Measurements from ENCODE around the gene ATP5MC3. TPM values are rescaled to one million over a fixed set of nuclear protein-coding genes. Genes with fewer than 3 reads are reported as not detected.

ATP5MC3 gene
- total RNA-seq, 1 experiment from 2014 or later = 437 TPM

GRCh38 chr2:175154661-175155082, 26.8 kb downstream of the ATP5MC3 start:
- Histone ChIP-seq H3K36me3 (replicated peaks; ENCODE audit: control insufficient read depth, insufficient read depth, low read length) (no peaks in the 10 kb centered on the region; the same call in 1 of the 2 replicates), H3K4me3 (ENCODE audit: insufficient read depth, low read depth, low read length) (no peak overlapping the region), H3K27me3 (ENCODE audit: control insufficient read depth, insufficient read depth, low read length) (no peaks in the 10 kb centered on the region)
- no peak for DNase-seq

- no peak for DNase-seq
- no peaks in the 10 kb centered on the region; the same call in 1 of the 2 replicates for H3K36me3 ChIP-seq (replicated peaks; ENCODE audit: control insufficient read depth, insufficient read depth, low read length)
- H3K4me3 ChIP-seq (ENCODE audit: insufficient read depth, low read depth, low read length) = no peak overlapping the region
- H3K27me3 ChIP-seq (ENCODE audit: control insufficient read depth, insufficient read depth, low read length) = no peaks in the 10 kb centered on the region
Observed at GRCh38 chr2:175152242-175152641, 29.3 kb downstream of the ATP5MC3 start.

GRCh38 chr2:175151791-175152190, 29.7 kb downstream of the ATP5MC3 start:
- H3K27me3 ChIP-seq (ENCODE audit: control insufficient read depth, insufficient read depth, low read length) = no peaks in the 10 kb centered on the region
- DNase-seq = no peak
- H3K4me3 ChIP-seq (ENCODE audit: insufficient read depth, low read depth, low read length) = no peak overlapping the region
- peaks cover 1% of the 10 kb centered on the region; the same call in 1 of the 2 replicates for H3K36me3 ChIP-seq (replicated peaks; ENCODE audit: control insufficient read depth, insufficient read depth, low read length)

GRCh38 chr2:175147186-175147585, 34.3 kb downstream of the ATP5MC3 start:
- Histone ChIP-seq H3K36me3 (replicated peaks; ENCODE audit: control insufficient read depth, insufficient read depth, low read length) (peaks cover 1% of the 10 kb centered on the region), H3K27me3 (ENCODE audit: control insufficient read depth, insufficient read depth, low read length) (no peaks in the 10 kb centered on the region), H3K4me3 (ENCODE audit: insufficient read depth, low read depth, low read length) (no peak overlapping the region)
- DNase-seq = no peak

- no peak for DNase-seq
- Histone ChIP-seq H3K4me3 (ENCODE audit: insufficient read depth, low read depth, low read length) (no peak overlapping the region), H3K27me3 (ENCODE audit: control insufficient read depth, insufficient read depth, low read length) (no peaks in the 10 kb centered on the region), H3K36me3 (replicated peaks; ENCODE audit: control insufficient read depth, insufficient read depth, low read length) (peaks cover 1% of the 10 kb centered on the region)
Observed at GRCh38 chr2:175143678-175144077, 37.8 kb downstream of the ATP5MC3 start.

- H3K27me3 ChIP-seq (ENCODE audit: control insufficient read depth, insufficient read depth, low read length) = no peaks in the 10 kb centered on the region
Observed at GRCh38 chr2:175143191-175143590, 38.3 kb downstream of the ATP5MC3 start.

GRCh38 chr2:175140332-175140731, 41.2 kb downstream of the ATP5MC3 start:
- no peak overlapping the region for H3K4me3 ChIP-seq (ENCODE audit: insufficient read depth, low read depth, low read length)
- DNase-seq = no peak
- H3K27me3 ChIP-seq (ENCODE audit: control insufficient read depth, insufficient read depth, low read length) = no peaks in the 10 kb centered on the region
- H3K36me3 ChIP-seq (replicated peaks; ENCODE audit: control insufficient read depth, insufficient read depth, low read length) = no peaks in the 10 kb centered on the region; the same call in none of the 2 replicates

More at GRCh38 chr2:175143191-175143590, 38.3 kb downstream of the ATP5MC3 start:
- H3K4me3 ChIP-seq (ENCODE audit: insufficient read depth, low read depth, low read length) = no peak overlapping the region
- H3K36me3 ChIP-seq (replicated peaks; ENCODE audit: control insufficient read depth, insufficient read depth, low read length) = peaks cover 1% of the 10 kb centered on the region
- DNase-seq = no peak

GRCh38 chr2:175137793-175138192, 43.7 kb downstream of the ATP5MC3 start:
- H3K4me3 ChIP-seq (ENCODE audit: insufficient read depth, low read depth, low read length) = no peak overlapping the region
- DNase-seq = no peak
- H3K36me3 ChIP-seq (replicated peaks; ENCODE audit: control insufficient read depth, insufficient read depth, low read length) = no peaks in the 10 kb centered on the region; the same call in 1 of the 2 replicates
- H3K27me3 ChIP-seq (ENCODE audit: control insufficient read depth, insufficient read depth, low read length) = no peaks in the 10 kb centered on the region

GRCh38 chr2:175136334-175137215, 44.9 kb downstream of the ATP5MC3 start:
- DNase-seq = no peak
- Histone ChIP-seq H3K36me3 (replicated peaks; ENCODE audit: control insufficient read depth, insufficient read depth, low read length) (no peaks in the 10 kb centered on the region; the same call in 1 of the 2 replicates), H3K4me3 (ENCODE audit: insufficient read depth, low read depth, low read length) (no peak overlapping the region), H3K27me3 (ENCODE audit: control insufficient read depth, insufficient read depth, low read length) (no peaks in the 10 kb centered on the region)

GRCh38 chr2:175135862-175136261, 45.6 kb downstream of the ATP5MC3 start:
- Histone ChIP-seq H3K4me3 (ENCODE audit: insufficient read depth, low read depth, low read length) (no peak overlapping the region), H3K27me3 (ENCODE audit: control insufficient read depth, insufficient read depth, low read length) (no peaks in the 10 kb centered on the region), H3K36me3 (replicated peaks; ENCODE audit: control insufficient read depth, insufficient read depth, low read length) (no peaks in the 10 kb centered on the region; the same call in 1 of the 2 replicates)
- no peak for DNase-seq

GRCh38 chr2:175135177-175135576, 46.3 kb downstream of the ATP5MC3 start:
- Histone ChIP-seq H3K36me3 (replicated peaks; ENCODE audit: control insufficient read depth, insufficient read depth, low read length) (no peaks in the 10 kb centered on the region; the same call in 1 of the 2 replicates), H3K4me3 (ENCODE audit: insufficient read depth, low read depth, low read length) (no peak overlapping the region), H3K27me3 (ENCODE audit: control insufficient read depth, insufficient read depth, low read length) (no peaks in the 10 kb centered on the region)
- DNase-seq = no peak

GRCh38 chr2:175131252-175131651, 50.3 kb downstream of the ATP5MC3 start:
- no peak for DNase-seq
- peaks cover 1% of the 10 kb centered on the region for H3K36me3 ChIP-seq (replicated peaks; ENCODE audit: control insufficient read depth, insufficient read depth, low read length)
- H3K27me3 ChIP-seq (ENCODE audit: control insufficient read depth, insufficient read depth, low read length) = no peaks in the 10 kb centered on the region
- no peak overlapping the region for H3K4me3 ChIP-seq (ENCODE audit: insufficient read depth, low read depth, low read length)

GRCh38 chr2:175126661-175127060, 54.8 kb downstream of the ATP5MC3 start:
- no peak for DNase-seq
- Histone ChIP-seq H3K36me3 (replicated peaks; ENCODE audit: control insufficient read depth, insufficient read depth, low read length) (peaks cover 1% of the 10 kb centered on the region), H3K4me3 (ENCODE audit: insufficient read depth, low read depth, low read length) (no peak overlapping the region), H3K27me3 (ENCODE audit: control insufficient read depth, insufficient read depth, low read length) (no peaks in the 10 kb centered on the region)
